ENCODE data around the gene SH3D19. TPM values are rescaled to one million over a fixed set of nuclear protein-coding genes. Genes with fewer than 3 reads are reported as not detected.

The SH3D19 gene
- total RNA-seq, 6 donors from 2014 or later = 91.2 to 225 (median 103) TPM

- Histone ChIP-seq H3K36me3 (peaks cover 0 to 37% (median 2%) of the 10 kb centered on the region in 4 donors), H3K27ac (peak overlapping the region in 1 of 4 donors; percentile 71), H3K27me3 (no peaks in the 10 kb centered on the region), H3K4me3 (no peak overlapping the region), H3K9me3 (no peaks in the 10 kb centered on the region), H3K4me1 (peaks cover 12 to 23% (median 19%) of the 10 kb centered on the region in 4 donors)
- 84 to 100% methylated on average over 1 of the region's 1 CpG for WGBS, 2 donors
- ATAC-seq (ENCODE audit: low FRiP score in 2 of 2) (no peak), DNase-seq (no peak)
- no peak for TF ChIP-seq POLR2A (IDR thresholded peaks at IDR 0.05)
- no peak for TF ChIP-seq EP300 (IDR thresholded peaks at IDR 0.05)
Observed at GRCh38 chr4:151163855-151164254, 161.6 kb downstream of the SH3D19 start.

GRCh38 chr4:151158979-151159378 lies 166.4 kb downstream of the SH3D19 start:
- Histone ChIP-seq H3K9me3 (no peaks in the 10 kb centered on the region), H3K36me3 (peaks cover 0 to 44% (median 5%) of the 10 kb centered on the region in 4 donors), H3K27me3 (no peaks in the 10 kb centered on the region), H3K27ac (no peak overlapping the region), H3K4me3 (no peak overlapping the region), H3K4me1 (peaks cover 0 to 9% (median 0%) of the 10 kb centered on the region in 4 donors)
- 90 to 100% methylated on average over 1 of the region's 1 CpG for WGBS, 2 donors
- ATAC-seq (ENCODE audit: low FRiP score in 2 of 2) (no peak), DNase-seq (no peak)
- no peak for TF ChIP-seq CTCF (IDR thresholded peaks at IDR 0.05)
- TF ChIP-seq POLR2AphosphoS5 (IDR thresholded peaks at IDR 0.05) = no peak
- TF ChIP-seq EP300 (IDR thresholded peaks at IDR 0.05) = no peak
- TF ChIP-seq POLR2A (IDR thresholded peaks at IDR 0.05) = no peak

GRCh38 chr4:151157543-151157942 lies 167.9 kb downstream of the SH3D19 start:
- Histone ChIP-seq H3K9me3 (no peaks in the 10 kb centered on the region), H3K4me1 (peaks cover 7 to 20% (median 10%) of the 10 kb centered on the region in 4 donors), H3K4me3 (no peak overlapping the region), H3K27me3 (no peaks in the 10 kb centered on the region), H3K27ac (peak overlapping the region in 1 of 4 donors; percentile 44), H3K36me3 (peaks cover 0 to 32% (median 5%) of the 10 kb centered on the region in 4 donors)
- ATAC-seq (ENCODE audit: low FRiP score in 2 of 2) (no peak), DNase-seq (no peak)
- 94 to 97% methylated on average over 2 of the region's 2 CpGs for WGBS, 2 donors
- TF ChIP-seq EP300 (IDR thresholded peaks at IDR 0.05) (no peak), CTCF (IDR thresholded peaks at IDR 0.05) (no peak), POLR2A (IDR thresholded peaks at IDR 0.05) (no peak)

GRCh38 chr4:151153585-151153984 lies 171.8 kb downstream of the SH3D19 start:
- Histone ChIP-seq H3K27me3 (no peaks in the 10 kb centered on the region), H3K27ac (peak overlapping the region; percentile 42 to 77 (median 74)), H3K4me3 (no peak overlapping the region), H3K4me1 (peaks cover 15 to 32% (median 22%) of the 10 kb centered on the region in 4 donors), H3K36me3 (peaks cover 0 to 29% (median 6%) of the 10 kb centered on the region in 4 donors), H3K9me3 (no peaks in the 10 kb centered on the region)
- TF ChIP-seq EP300 (IDR thresholded peaks at IDR 0.05) = peak in 2 of 4 donors; percentile 66
- TF ChIP-seq POLR2AphosphoS5 (IDR thresholded peaks at IDR 0.05) = no peak
- ATAC-seq (ENCODE audit: low FRiP score in 2 of 2) (no peak), DNase-seq (no peak)
- WGBS, 2 donors = 47 to 62% methylated on average over 2 of the region's 2 CpGs

GRCh38 chr4:151152028-151152427 lies 173.4 kb downstream of the SH3D19 start:
- no peaks in the 10 kb centered on the region for H3K9me3 ChIP-seq
- H3K4me3 ChIP-seq = no peak overlapping the region
- H3K36me3 ChIP-seq = peaks cover 0 to 31% (median 9%) of the 10 kb centered on the region in 4 donors
- H3K4me1 ChIP-seq = peaks cover 15 to 32% (median 22%) of the 10 kb centered on the region in 4 donors
- WGBS, 2 donors = 8 to 14% methylated on average over 1 of the region's 1 CpG
- DNase-seq (no peak), ATAC-seq (ENCODE audit: low FRiP score in 2 of 2) (no peak)
- H3K27me3 ChIP-seq = no peaks in the 10 kb centered on the region
- TF ChIP-seq CTCF (IDR thresholded peaks at IDR 0.05) (no peak), EP300 (IDR thresholded peaks at IDR 0.05) (no peak), POLR2A (IDR thresholded peaks at IDR 0.05) (no peak), POLR2AphosphoS5 (IDR thresholded peaks at IDR 0.05) (no peak)
- peak overlapping the region in 1 of 4 donors; percentile 38 for H3K27ac ChIP-seq
